Measurements from ENCODE around the gene PORCN. TPM values are rescaled to one million over a fixed set of nuclear protein-coding genes. Genes with fewer than 3 reads are reported as not detected.

PORCN gene
- total and polyA plus RNA-seq, 2 of the 4 experiments (the other 2 are of a cell fraction) = 4.1 to 10.1 TPM

DNA sequence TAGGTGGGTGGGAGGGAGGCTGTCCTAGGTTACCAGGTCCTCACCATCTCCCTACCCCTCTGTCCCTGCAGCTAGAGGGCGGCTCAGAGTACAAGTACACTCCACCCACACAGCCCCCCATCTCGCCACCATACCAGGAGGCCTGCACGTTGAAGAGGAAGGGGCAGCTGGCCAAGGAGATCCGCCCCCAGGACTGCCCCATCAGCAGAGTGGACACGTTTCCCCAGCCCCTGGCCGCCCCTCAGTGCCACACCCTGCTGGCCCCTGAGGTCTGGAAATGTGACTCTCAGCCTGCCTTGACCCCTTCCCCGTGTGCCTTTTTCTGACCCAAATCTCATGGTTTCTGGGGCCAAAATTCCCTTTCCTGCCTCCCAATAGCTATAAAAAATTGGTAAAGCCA lies 26.3 kb upstream of the PORCN start:
- H2BK5ac ChIP-seq (ENCODE audit: low read depth, low read length, poor library complexity, severe bottlenecking) = no peak overlapping the region
- peaks cover 15% of the 10 kb centered on the region for H3K36me3 ChIP-seq (ENCODE audit: control insufficient read depth, insufficient read depth, low read length)
- in situ Hi-C loops (cut with MboI; ENCODE audit: low sequenced_read_pairs) (no loop called here), dilution Hi-C loops (cut with HindIII; ENCODE audit: low sequenced_read_pairs, unreplicated experiment) (no loop called here), intact Hi-C loops (cut with micrococcal nuclease) (no loop called here)
- no peak overlapping the region for H2AFZ ChIP-seq (replicated peaks; ENCODE audit: low read length, poor library complexity)
- no peak for ATAC-seq (ENCODE audit: low read depth)
- H3K18ac ChIP-seq (ENCODE audit: low read depth, low read length) = no peak overlapping the region
- peaks cover 0 to 16% of the 10 kb centered on the region in 2 experiments; a peak in 2 of 4 replicates for H3K79me1 ChIP-seq (ENCODE audit: low read depth in 1 of 2, low read length in 2 of 2)
- no peak for TF ChIP-seq MAFK (IDR thresholded peaks at IDR 0.05; ENCODE audit: low read depth, low read length)
- no peak for TF ChIP-seq CEBPB (IDR thresholded peaks at IDR 0.05; ENCODE audit: low read depth, low read length)
- TF ChIP-seq RCOR1 (IDR thresholded peaks at IDR 0.05; ENCODE audit: insufficient replicate concordance, low read length) = no peak
- TF ChIP-seq RFX5 (IDR thresholded peaks at IDR 0.05; ENCODE audit: low read depth, low read length) = no peak
- no peak for TF ChIP-seq POLR2A (IDR thresholded peaks at IDR 0.05; ENCODE audit: low read depth, low read length)
- TF ChIP-seq USF2 (IDR thresholded peaks at IDR 0.05; ENCODE audit: low read depth, low read length) = no peak
- no peak for TF ChIP-seq FOS (IDR thresholded peaks at IDR 0.05; ENCODE audit: low read depth, low read length)
- TF ChIP-seq MXI1 (IDR thresholded peaks at IDR 0.05; ENCODE audit: borderline replicate concordance, low read depth, low read length) = no peak
- no peak overlapping the region for H2BK20ac ChIP-seq (ENCODE audit: low read depth, low read length)
- H3K4me2 ChIP-seq (ENCODE audit: low read depth, low read length) = no peak overlapping the region
- no peak overlapping the region for H3K9ac ChIP-seq (ENCODE audit: low read depth, low read length)
- H3K4me1 ChIP-seq (ENCODE audit: control insufficient read depth, insufficient read depth, low read length) = no peaks in the 10 kb centered on the region
- no peaks in the 10 kb centered on the region for H3K9me3 ChIP-seq (ENCODE audit: control insufficient read depth, insufficient read depth, low read length)
- no peak overlapping the region for H3K27ac ChIP-seq (ENCODE audit: insufficient read depth, low read length)
- H4K5ac ChIP-seq (ENCODE audit: low read depth, low read length) = no peak overlapping the region
- H3K56ac ChIP-seq (ENCODE audit: extremely low read depth, insufficient read depth, low read length) = no peak overlapping the region
- ChIA-PET CTCF (no interaction called here), POLR2A (ENCODE audit: unreplicated experiment) (no interaction called here)
- no peak overlapping the region for H4K91ac ChIP-seq (ENCODE audit: insufficient read depth, low read depth, low read length)
- H3K9me1 ChIP-seq (ENCODE audit: insufficient read depth, low read length) = peaks cover 6% of the 10 kb centered on the region
- no peak overlapping the region for H2AK5ac ChIP-seq (ENCODE audit: low read depth, low read length)
- no peaks in the 10 kb centered on the region for H3K27me3 ChIP-seq (ENCODE audit: control insufficient read depth, insufficient read depth, low read length)
- H2AK9ac ChIP-seq (replicated peaks; ENCODE audit: low read depth, low read length, poor library complexity) = no peak overlapping the region
- no peak overlapping the region for H3K23ac ChIP-seq (ENCODE audit: low read depth, low read length)
- H3K4me3 ChIP-seq (ENCODE audit: insufficient read depth, low read depth, low read length) = no peak overlapping the region
- no peak for DNase-seq
- BruUV-seq (replicated peaks) = no TSS peak
- H4K8ac ChIP-seq (ENCODE audit: low read depth in 2 of 2, low read length in 2 of 2) = no peak overlapping the region
- H3K4ac ChIP-seq (ENCODE audit: low read depth, low read length) = no peak overlapping the region
- H2BK15ac ChIP-seq (ENCODE audit: low read depth, low read length) = no peak overlapping the region
- H4K20me1 ChIP-seq (ENCODE audit: insufficient read depth, low read length) = no peaks in the 10 kb centered on the region; the same call in 1 of the 2 replicates
- 55% methylated on average over 5 of the region's 7 CpGs; no CpG with 5 or more reads in 1 of the 2 experiments for WGBS, 2 experiments (ENCODE audit: extremely low coverage in 2 of 2, insufficient read length in 1 of 2)
- H2BK120ac ChIP-seq (ENCODE audit: low read depth, low read length) = no peak overlapping the region
- H3K14ac ChIP-seq (replicated peaks; ENCODE audit: low read depth, low read length) = no peak overlapping the region
